ENCODE measurements around the gene THRB.

- no peak for TF ChIP-seq CTCF (IDR thresholded peaks at IDR 0.05)
- TF ChIP-seq RFX5 (IDR thresholded peaks at IDR 0.05), result no peak
- no peak for TF ChIP-seq RCOR1 (IDR thresholded peaks at IDR 0.05; ENCODE audit: low read depth, low read length)
- no peak for TF ChIP-seq PBX3 (IDR thresholded peaks at IDR 0.05)
- no peak for TF ChIP-seq NPAS2 (CRISPR knock-in tag; IDR thresholded peaks at IDR 0.05; ENCODE audit: borderline replicate concordance)
- no peak for TF ChIP-seq POLR2AphosphoS2 (conservative IDR thresholded peaks at IDR 0.05; ENCODE audit: low read length)
- no peak for TF ChIP-seq FOSB (CRISPR knock-in tag; IDR thresholded peaks at IDR 0.05)
- TF ChIP-seq MAZ (IDR thresholded peaks at IDR 0.05; ENCODE audit: borderline replicate concordance, low read depth, low read length), result no peak
- no peak for TF ChIP-seq FOSL2 (IDR thresholded peaks at IDR 0.05)
- no peak for TF ChIP-seq FOSL2 (CRISPR knock-in tag; IDR thresholded peaks at IDR 0.05)
- no peak for TF ChIP-seq PHF8 (IDR thresholded peaks at IDR 0.05; ENCODE audit: borderline replicate concordance, low read depth)
- TF ChIP-seq POLR2A (IDR thresholded peaks at IDR 0.05; ENCODE audit: low read length), result no peak
- no peak for TF ChIP-seq HDAC2 (IDR thresholded peaks at IDR 0.05)
- TF ChIP-seq EP300 (IDR thresholded peaks at IDR 0.05), result no peak
- no peak for TF ChIP-seq MAX (IDR thresholded peaks at IDR 0.05)
These were observed 26.3 kb upstream of the THRB start for GRCh38 chr3:24520976-24521419.
